Measurements from ENCODE around the gene RPL15.

The RPL15 gene

DNA sequence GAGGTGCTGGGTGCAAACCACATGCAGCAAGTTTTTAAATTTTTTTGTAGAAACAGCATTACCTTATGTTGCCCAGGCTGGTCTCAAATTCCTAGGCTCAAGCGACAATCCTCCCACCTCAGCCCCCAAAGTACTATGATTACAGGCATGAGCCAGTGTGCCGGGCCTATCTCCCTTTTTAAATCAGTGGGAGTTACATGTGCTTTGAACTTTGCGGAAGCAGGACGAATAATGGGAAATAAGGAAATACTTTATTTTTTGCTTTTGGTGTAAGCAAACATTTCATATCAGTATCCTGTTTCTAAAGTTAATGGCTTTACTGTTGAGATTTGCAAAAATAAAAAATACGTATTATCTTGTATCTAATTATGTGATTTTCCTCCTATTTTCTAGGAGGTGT, 37.2 kb downstream of the RPL15 start:
- DNase-seq (ENCODE audit: low spot score), result no peak
- TF ChIP-seq, protein P1, sequence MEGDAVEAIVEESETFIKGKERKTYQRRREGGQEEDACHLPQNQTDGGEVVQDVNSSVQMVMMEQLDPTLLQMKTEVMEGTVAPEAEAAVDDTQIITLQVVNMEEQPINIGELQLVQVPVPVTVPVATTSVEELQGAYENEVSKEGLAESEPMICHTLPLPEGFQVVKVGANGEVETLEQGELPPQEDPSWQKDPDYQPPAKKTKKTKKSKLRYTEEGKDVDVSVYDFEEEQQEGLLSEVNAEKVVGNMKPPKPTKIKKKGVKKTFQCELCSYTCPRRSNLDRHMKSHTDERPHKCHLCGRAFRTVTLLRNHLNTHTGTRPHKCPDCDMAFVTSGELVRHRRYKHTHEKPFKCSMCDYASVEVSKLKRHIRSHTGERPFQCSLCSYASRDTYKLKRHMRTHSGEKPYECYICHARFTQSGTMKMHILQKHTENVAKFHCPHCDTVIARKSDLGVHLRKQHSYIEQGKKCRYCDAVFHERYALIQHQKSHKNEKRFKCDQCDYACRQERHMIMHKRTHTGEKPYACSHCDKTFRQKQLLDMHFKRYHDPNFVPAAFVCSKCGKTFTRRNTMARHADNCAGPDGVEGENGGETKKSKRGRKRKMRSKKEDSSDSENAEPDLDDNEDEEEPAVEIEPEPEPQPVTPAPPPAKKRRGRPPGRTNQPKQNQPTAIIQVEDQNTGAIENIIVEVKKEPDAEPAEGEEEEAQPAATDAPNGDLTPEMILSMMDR (IDR thresholded peaks at IDR 0.05; ENCODE audit: extremely low read depth, insufficient read depth, missing control alignments), result no peak
- in situ Hi-C loops (cut with MboI; ENCODE audit: low pct_unique_long_range_greater_than_20kb, low sequenced_read_pairs, unreplicated experiment), result no loop called here

DNA sequence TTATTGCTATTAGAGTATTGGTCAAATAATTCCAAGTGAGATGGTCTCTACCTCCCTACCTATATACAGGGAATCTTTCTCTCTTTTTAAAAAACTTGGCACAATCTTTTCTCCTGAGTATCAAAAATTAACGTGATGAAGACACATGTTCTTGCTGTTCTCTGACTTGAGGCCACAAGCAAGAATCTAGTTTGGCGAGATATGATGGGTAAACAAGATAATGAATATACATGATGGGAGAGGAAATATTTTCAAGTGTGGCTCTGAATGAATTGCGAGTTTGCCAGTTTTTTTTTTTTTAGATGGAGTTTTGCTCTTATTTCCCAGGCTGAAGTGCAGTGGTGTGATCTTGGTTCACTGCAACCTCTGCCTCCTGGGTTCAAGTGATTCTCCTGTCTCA, 39.8 kb downstream of the RPL15 start:
- TF ChIP-seq, protein P1 (IDR thresholded peaks at IDR 0.05; ENCODE audit: extremely low read depth, insufficient read depth, missing control alignments), result no peak
- DNase-seq (ENCODE audit: low spot score), result no peak
- in situ Hi-C loops (cut with MboI; ENCODE audit: low pct_unique_long_range_greater_than_20kb, low sequenced_read_pairs, unreplicated experiment), result no loop called here

DNA sequence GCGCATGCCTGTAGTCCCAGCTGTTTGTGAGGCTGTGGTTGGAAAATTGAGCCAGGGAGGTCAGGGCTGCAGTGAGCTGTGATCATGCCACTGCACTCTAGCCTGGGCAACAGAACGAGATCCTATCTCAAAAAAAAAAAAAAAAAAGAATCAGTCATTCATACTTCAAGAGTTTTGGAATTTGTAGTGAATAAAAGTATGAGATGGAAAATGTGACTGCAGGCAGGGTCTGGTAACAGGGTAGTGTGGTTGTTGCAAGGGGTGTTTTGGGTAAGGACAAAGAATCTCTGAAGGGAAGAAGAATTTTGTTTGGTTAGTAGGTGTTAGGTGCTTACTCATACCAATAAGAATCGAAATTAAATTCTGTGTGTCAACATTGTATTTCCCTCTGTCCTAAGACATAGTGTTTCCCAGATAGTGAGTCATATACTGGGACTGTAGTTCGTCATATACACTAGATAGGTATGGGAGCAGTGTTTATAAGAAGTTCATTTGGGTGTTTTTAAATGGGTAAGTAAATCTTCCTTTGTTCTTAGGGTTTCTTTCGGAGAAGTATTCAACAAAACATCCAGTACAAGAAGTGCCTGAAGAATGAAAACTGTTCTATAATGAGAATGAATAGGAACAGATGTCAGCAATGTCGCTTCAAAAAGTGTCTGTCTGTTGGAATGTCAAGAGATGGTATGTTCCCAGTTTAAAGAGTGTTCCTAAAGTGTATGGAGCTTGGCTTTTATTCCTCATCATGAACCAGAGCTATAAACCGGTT, 42.4 kb downstream of the RPL15 start:
- DNase-seq (ENCODE audit: low spot score), result no peak
- in situ Hi-C loops (cut with MboI; ENCODE audit: low pct_unique_long_range_greater_than_20kb, low sequenced_read_pairs, unreplicated experiment), result no loop called here

DNA sequence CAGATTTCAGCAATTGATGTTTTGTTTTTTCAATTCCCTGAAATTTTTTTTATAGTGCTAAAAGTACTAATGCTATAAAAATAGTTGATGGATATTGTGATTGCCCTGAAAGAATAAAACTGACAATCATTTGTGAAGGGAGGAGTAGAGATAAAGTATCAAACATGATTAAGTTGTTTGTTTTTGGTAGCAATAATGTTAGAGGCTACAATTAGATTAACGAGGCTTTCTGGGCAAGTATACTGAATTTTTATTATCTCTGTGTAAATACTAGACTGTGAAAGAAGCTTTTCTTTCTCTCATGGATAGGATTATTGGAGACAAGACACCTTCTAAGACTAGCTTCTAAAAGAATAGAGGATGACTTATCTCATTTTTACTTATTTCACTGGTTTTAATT, 43.7 kb downstream of the RPL15 start:
- TF ChIP-seq, protein P1 (IDR thresholded peaks at IDR 0.05; ENCODE audit: extremely low read depth, insufficient read depth, missing control alignments), result no peak
- DNase-seq (ENCODE audit: low spot score), result no peak
- in situ Hi-C loops (cut with MboI; ENCODE audit: low pct_unique_long_range_greater_than_20kb, low sequenced_read_pairs, unreplicated experiment), result no loop called here

More for the DNA sequence above, 42.4 kb downstream of the RPL15 start:
- TF ChIP-seq, protein P1 (IDR thresholded peaks at IDR 0.05; ENCODE audit: extremely low read depth, insufficient read depth, missing control alignments), result no peak

DNA sequence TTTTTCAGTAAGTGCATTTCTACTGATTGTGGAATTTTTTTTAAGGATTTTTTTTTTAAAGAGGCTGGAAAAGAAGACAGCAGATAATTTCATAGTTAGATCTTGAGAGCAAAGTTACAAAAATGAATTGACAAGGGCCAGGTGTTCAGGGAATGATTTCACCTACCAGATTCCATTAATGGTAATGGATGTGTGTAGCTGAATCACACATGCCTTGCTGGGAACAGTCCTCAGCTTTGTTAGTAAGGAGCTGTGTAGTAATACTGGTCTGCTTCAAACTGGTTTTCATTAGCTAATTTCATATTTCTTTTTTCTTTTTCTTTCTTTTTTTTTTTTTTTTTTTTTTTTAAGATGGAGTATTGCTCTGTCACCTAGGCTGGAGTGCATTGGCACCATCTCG, 44.1 kb downstream of the RPL15 start:
- in situ Hi-C loops (cut with MboI; ENCODE audit: low pct_unique_long_range_greater_than_20kb, low sequenced_read_pairs, unreplicated experiment), result no loop called here
- TF ChIP-seq, protein P1 (IDR thresholded peaks at IDR 0.05; ENCODE audit: extremely low read depth, insufficient read depth, missing control alignments), result no peak

DNA sequence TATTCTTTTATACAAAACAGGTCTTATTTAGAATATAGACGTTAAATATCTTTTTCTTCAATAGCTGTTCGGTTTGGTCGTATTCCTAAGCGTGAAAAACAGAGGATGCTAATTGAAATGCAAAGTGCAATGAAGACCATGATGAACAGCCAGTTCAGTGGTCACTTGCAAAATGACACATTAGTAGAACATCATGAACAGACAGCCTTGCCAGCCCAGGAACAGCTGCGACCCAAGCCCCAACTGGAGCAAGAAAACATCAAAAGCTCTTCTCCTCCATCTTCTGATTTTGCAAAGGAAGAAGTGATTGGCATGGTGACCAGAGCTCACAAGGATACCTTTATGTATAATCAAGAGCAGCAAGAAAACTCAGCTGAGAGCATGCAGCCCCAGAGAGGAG, 45.0 kb downstream of the RPL15 start:
- in situ Hi-C loops (cut with MboI; ENCODE audit: low pct_unique_long_range_greater_than_20kb, low sequenced_read_pairs, unreplicated experiment), result no loop called here
- no peak for DNase-seq (ENCODE audit: low spot score)
- TF ChIP-seq, protein P1 (IDR thresholded peaks at IDR 0.05; ENCODE audit: extremely low read depth, insufficient read depth, missing control alignments), result no peak

More for the DNA sequence above, 44.1 kb downstream of the RPL15 start:
- no peak for DNase-seq (ENCODE audit: low spot score)

All from GM13977 (cell line).